Naive B cell (primary cell): ENCODE results near the gene CRISP2. TPM values are rescaled to one million over a fixed set of nuclear protein-coding genes. Genes with fewer than 3 reads are reported as not detected.

Experiments used
- ATAC-seq, 2 donors: fragments of 150-1000 bp; cut with Tn5 transposase; 2 replicates each; pipeline ENCODE4 v1.10.0; 2021; ENCODE audit warnings: low read depth in 2 of 2, mild to moderate bottlenecking in 2 of 2, moderate library complexity in 2 of 2
- DNase-seq: peaks from one replicate; pipeline ENCODE4 v3.0.0; 2022
- H3K27ac Mint-ChIP-seq, 6 donors: one replicate each; pipeline ENCODE4 v1.8.0; 2020 to 2022; ENCODE audit warnings: mild to moderate bottlenecking in 6 of 6, mixed read lengths in 6 of 6, moderate library complexity in 5 of 6, inconsistent platforms in 2 of 6
- H3K27me3 Mint-ChIP-seq, 3 donors: one replicate each; pipeline ENCODE4 v1.8.0; 2021 to 2022; ENCODE audit warnings: mixed read lengths in 3 of 3, mild to moderate bottlenecking in 1 of 3
- H3K36me3 Mint-ChIP-seq, 2 donors: one replicate each; pipeline ENCODE4 v1.8.0; 2020 to 2022; ENCODE audit warnings: mixed read lengths in 2 of 2, inconsistent platforms in 1 of 2, mild to moderate bottlenecking in 1 of 2
- H3K4me1 Mint-ChIP-seq, 3 donors: one replicate each; pipeline ENCODE4 v1.8.0; 2020 to 2022; ENCODE audit warnings: mixed read lengths in 3 of 3, inconsistent platforms in 1 of 3, mild to moderate bottlenecking in 1 of 3, moderate library complexity in 1 of 3
- H3K4me3 Mint-ChIP-seq, 8 donors: one replicate each; pipeline ENCODE4 v1.8.0; 2020 to 2022; ENCODE audit warnings: mild to moderate bottlenecking in 8 of 8, mixed read lengths in 8 of 8, moderate library complexity in 8 of 8, inconsistent platforms in 2 of 8
- H3K9me3 Mint-ChIP-seq, 7 donors: one replicate each; pipeline ENCODE4 v1.8.0; 2020 to 2022; ENCODE audit warnings: mixed read lengths in 7 of 7, mild to moderate bottlenecking in 5 of 7, inconsistent platforms in 2 of 7, moderate library complexity in 1 of 7
- polyA plus RNA-seq, 6 donors: library from polyadenylated mRNA; unstranded; fragments of 300-500 nt; fragmentation: Illumina TruSeq; gene quantifications; one replicate each; pipeline ENCODE4 v1.2.3, GENCODE V29; 2021; ENCODE audit warnings: low read depth in 6 of 6

Gene CRISP2
- polyA plus RNA-seq, 6 donors from 2014 or later = not detected

- Mint-ChIP-seq H3K27me3 (no peaks in the 10 kb centered on the region), H3K9me3 (peaks cover 0 to 2% (median 0%) of the 10 kb centered on the region in 7 donors), H3K36me3 (no peaks in the 10 kb centered on the region), H3K27ac (no peak overlapping the region), H3K4me3 (no peak overlapping the region), H3K4me1 (no peaks in the 10 kb centered on the region)
- ATAC-seq = no peak
- DNase-seq = no peak
Observed at GRCh38 chr6:49647476-49647875, 65.9 kb downstream of the CRISP2 start.

GRCh38 chr6:49646942-49647341 is 66.4 kb downstream of the CRISP2 start:
- Mint-ChIP-seq H3K4me1 (no peaks in the 10 kb centered on the region), H3K27ac (no peak overlapping the region), H3K27me3 (no peaks in the 10 kb centered on the region), H3K4me3 (no peak overlapping the region), H3K36me3 (no peaks in the 10 kb centered on the region), H3K9me3 (peaks cover 0 to 2% (median 0%) of the 10 kb centered on the region in 7 donors)
- DNase-seq (no peak), ATAC-seq (no peak)

DNA sequence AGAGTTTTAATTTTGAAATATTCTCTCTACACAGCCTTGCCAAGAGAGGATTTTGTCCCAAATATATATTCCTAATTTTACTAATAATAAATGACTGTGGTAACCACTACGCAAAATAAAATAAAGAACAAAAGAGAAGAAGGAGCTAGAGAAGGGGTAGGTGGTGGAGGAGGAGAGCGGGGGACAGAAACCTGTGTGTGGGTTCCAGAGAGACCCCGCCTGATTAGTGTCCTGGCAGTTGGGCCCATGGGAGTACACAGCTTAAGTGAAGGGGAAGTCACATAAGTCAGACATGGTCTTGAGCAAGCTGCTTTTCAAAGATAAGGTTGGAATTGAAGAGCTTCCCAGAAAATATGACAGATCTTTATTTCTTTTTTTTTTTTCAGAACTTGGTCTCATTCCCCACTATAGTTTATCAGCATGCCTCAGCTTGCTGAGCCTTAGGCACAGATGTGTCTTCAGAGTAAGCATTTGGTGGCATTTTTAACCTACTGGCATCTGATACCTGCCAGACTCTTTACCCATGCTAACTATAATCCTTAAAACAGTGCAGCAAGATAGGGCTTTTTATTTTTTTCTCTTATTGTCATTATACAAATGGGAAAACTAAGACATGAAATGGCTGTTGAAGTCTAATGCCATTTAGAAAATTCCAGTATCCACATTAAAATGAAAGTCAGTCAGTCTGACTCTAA is 67.1 kb downstream of the CRISP2 start:
- Mint-ChIP-seq H3K27me3 (no peaks in the 10 kb centered on the region), H3K27ac (no peak overlapping the region), H3K4me3 (no peak overlapping the region), H3K36me3 (no peaks in the 10 kb centered on the region), H3K4me1 (no peaks in the 10 kb centered on the region), H3K9me3 (peaks cover 0 to 2% (median 0%) of the 10 kb centered on the region in 7 donors)
- ATAC-seq (no peak), DNase-seq (no peak)

DNA sequence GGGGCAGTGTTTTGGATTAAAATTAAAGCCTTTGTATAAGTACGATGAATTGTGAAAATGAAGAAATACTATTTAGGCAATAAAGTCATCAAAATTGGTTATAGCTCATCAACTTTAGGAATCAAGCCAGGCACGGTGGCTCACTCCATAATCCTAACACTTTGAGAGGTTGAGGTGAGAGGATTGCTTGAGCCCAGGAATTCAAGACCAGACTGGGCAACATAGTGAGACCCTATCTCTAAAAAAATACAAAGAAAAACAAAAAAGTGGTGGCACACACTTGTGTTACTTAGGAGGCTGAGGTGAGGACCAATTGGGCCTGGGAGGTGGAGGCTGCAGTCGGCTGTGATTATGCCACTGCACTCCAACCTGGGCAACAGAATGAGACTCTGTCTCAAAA is 68.2 kb downstream of the CRISP2 start:
- Mint-ChIP-seq H3K4me1 (no peaks in the 10 kb centered on the region), H3K27me3 (no peaks in the 10 kb centered on the region), H3K9me3 (peaks cover 0 to 2% (median 0%) of the 10 kb centered on the region in 7 donors), H3K36me3 (no peaks in the 10 kb centered on the region), H3K4me3 (no peak overlapping the region), H3K27ac (no peak overlapping the region)
- ATAC-seq (no peak), DNase-seq (no peak)

Other genes starting within 250 kb of the CRISP2 start
- gene GLYATL3, start 213.6 kb downstream of the CRISP2 start, polyA plus RNA-seq = not detected
- gene C6orf141, start 162.9 kb downstream of the CRISP2 start, polyA plus RNA-seq = not detected
- gene RHAG, start 76.7 kb downstream of the CRISP2 start, polyA plus RNA-seq = not detected
- gene CRISP3, start 30.8 kb upstream of the CRISP2 start, polyA plus RNA-seq = not detected
- not detected for gene PGK2, start 73.7 kb upstream of the CRISP2 start, polyA plus RNA-seq
- gene CRISP1, start 153.0 kb upstream of the CRISP2 start, polyA plus RNA-seq = not detected